Ishikawa (cell line): ENCODE data around the gene AQP12A.

Experiments
- CEBPB ChIP-seq: IDR thresholded peaks from 2 replicates; pipeline ENCODE4 v1.6.1; 2012
- CREB1 ChIP-seq: IDR thresholded peaks from 2 replicates; pipeline ENCODE4 v1.6.1; 2012; ENCODE audit warnings: low read depth
- EGR1 ChIP-seq: IDR thresholded peaks from 2 replicates; pipeline ENCODE4 v1.6.1; 2012
- EP300 ChIP-seq: IDR thresholded peaks from 2 replicates; pipeline ENCODE4 v1.6.1; 2012; ENCODE audit warnings: borderline replicate concordance
- FOXM1 ChIP-seq: IDR thresholded peaks from 2 replicates; pipeline ENCODE4 v1.6.1; 2012; ENCODE audit warnings: low read depth, borderline replicate concordance
- MAX ChIP-seq: IDR thresholded peaks from 2 replicates; pipeline ENCODE4 v1.6.1; 2012
- NFIC ChIP-seq: IDR thresholded peaks from 2 replicates; pipeline ENCODE4 v1.6.1; 2012
- RAD21 ChIP-seq: IDR thresholded peaks from 2 replicates; pipeline ENCODE4 v1.6.1; 2012; ENCODE audit warnings: low read depth
- REST ChIP-seq: IDR thresholded peaks from 2 replicates; pipeline ENCODE4 v1.6.1; 2012; ENCODE audit warnings: low read depth, mild to moderate bottlenecking
- TAF1 ChIP-seq: IDR thresholded peaks from 2 replicates; pipeline ENCODE4 v1.6.1; 2012; ENCODE audit warnings: low read depth, mild to moderate bottlenecking
- TCF12 ChIP-seq: IDR thresholded peaks from 2 replicates; pipeline ENCODE4 v1.6.1; 2012; ENCODE audit warnings: low read depth
- TEAD4 ChIP-seq: IDR thresholded peaks from 2 replicates; pipeline ENCODE4 v1.6.1; 2012
- USF1 ChIP-seq: IDR thresholded peaks from 2 replicates; pipeline ENCODE4 v1.6.1; 2012
- YY1 ChIP-seq: IDR thresholded peaks from 2 replicates; pipeline ENCODE4 v1.6.1; 2012; ENCODE audit warnings: low read depth
- ZBTB7A ChIP-seq: IDR thresholded peaks from 2 replicates; pipeline ENCODE4 v1.6.1; 2012; ENCODE audit warnings: low read depth

AQP12A gene

GRCh38 chr2:240732184-240732583, 40.5 kb downstream of the AQP12A start:
- no peak for TF ChIP-seq MAX
- TF ChIP-seq EP300, result no peak
- TF ChIP-seq USF1, result no peak

GRCh38 chr2:240732911-240733622, 41.4 kb downstream of the AQP12A start:
- TF ChIP-seq EP300, result no peak
- no peak for TF ChIP-seq NFIC
- TF ChIP-seq RAD21, result no peak
- TF ChIP-seq ZBTB7A, result no peak
- TF ChIP-seq CEBPB, result no peak

GRCh38 chr2:240733803-240734495, 42.3 kb downstream of the AQP12A start:
- TF ChIP-seq NFIC (no peak), TAF1 (no peak), CREB1 (no peak), MAX (no peak), ZBTB7A (no peak), EP300 (no peak), RAD21 (no peak), USF1 (no peak), TCF12 (no peak), REST (no peak), CEBPB (no peak), TEAD4 (no peak)

- TF ChIP-seq NFIC (no peak), RAD21 (no peak), USF1 (no peak), TEAD4 (no peak), EP300 (no peak), EGR1 (no peak), TAF1 (no peak), ZBTB7A (no peak), CREB1 (no peak), CEBPB (no peak), REST (no peak)
Observed at GRCh38 chr2:240734756-240735155, 43.1 kb downstream of the AQP12A start.

- TF ChIP-seq CEBPB (no peak), TEAD4 (no peak), MAX (no peak), CREB1 (no peak), USF1 (no peak), TAF1 (no peak), TCF12 (no peak), EGR1 (no peak), RAD21 (no peak), NFIC (no peak), REST (no peak), EP300 (no peak), ZBTB7A (no peak), FOXM1 (no peak), YY1 (no peak)
Observed at GRCh38 chr2:240735476-240735875, 43.8 kb downstream of the AQP12A start.
